Measurements from ENCODE around the gene TUBGCP5.

TUBGCP5 gene

DNA sequence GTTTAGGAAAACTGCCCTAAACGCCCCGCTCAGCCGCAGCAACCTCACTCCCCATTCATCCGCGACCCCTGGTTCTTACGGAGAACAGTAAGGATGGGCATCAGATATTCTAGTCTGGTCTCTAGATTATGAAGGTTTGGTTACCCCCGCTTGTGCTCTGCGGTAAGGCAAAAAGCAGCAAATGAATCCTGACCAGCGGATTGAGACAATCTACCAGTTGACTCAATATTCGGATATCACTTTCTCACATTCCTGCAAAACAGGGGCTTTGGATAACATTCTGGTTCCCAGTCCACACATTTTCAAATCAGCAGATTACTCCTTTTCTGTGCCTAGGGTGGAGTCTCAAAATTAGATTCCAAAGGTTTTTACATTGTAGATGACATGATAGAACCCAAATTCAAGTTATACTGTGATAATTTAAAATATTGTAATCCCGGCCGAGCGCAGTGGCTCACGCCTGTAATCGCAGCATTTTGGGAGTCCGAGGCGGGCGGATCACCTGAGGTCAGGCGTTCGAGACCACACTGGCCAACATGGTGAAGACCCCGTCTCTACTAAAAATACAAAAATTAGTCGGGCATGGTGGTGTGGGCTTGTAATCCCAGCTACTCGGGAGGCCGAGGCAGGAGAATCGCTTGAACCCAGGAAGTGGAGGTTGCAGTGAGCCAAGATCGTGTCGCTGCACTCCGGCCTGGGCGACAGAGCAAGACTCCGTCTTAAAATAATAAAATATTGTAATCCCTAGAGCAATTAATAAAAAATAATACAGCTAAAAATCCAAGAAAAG is 58.1 kb downstream of the TUBGCP5 start:
- H3K27me3 ChIP-seq (ENCODE audit: control insufficient read depth, insufficient read depth, low read length) = no peaks in the 10 kb centered on the region
- H3K36me3 ChIP-seq (ENCODE audit: control insufficient read depth, insufficient read depth, low read length) = no peaks in the 10 kb centered on the region
- no peak overlapping the region for H3K9ac ChIP-seq (ENCODE audit: low read length)
- H3K27ac ChIP-seq (ENCODE audit: low read depth, low read length) = no peak overlapping the region
- no peaks in the 10 kb centered on the region for H3K4me1 ChIP-seq (ENCODE audit: control insufficient read depth, insufficient read depth, low read length)
- peak overlapping the region; percentile 84 for H3K4me3 ChIP-seq (ENCODE audit: low read length)

- Histone ChIP-seq H3K36me3 (ENCODE audit: control insufficient read depth, insufficient read depth, low read length) (no peaks in the 10 kb centered on the region), H3K4me1 (ENCODE audit: control insufficient read depth, insufficient read depth, low read length) (no peaks in the 10 kb centered on the region), H3K27me3 (ENCODE audit: control insufficient read depth, insufficient read depth, low read length) (no peaks in the 10 kb centered on the region), H3K9ac (ENCODE audit: low read length) (peak within 1 kb of the TSS; percentile 47), H3K4me3 (ENCODE audit: low read length) (peak within 1 kb of the TSS; percentile 84), H3K27ac (ENCODE audit: low read depth, low read length) (peak within 1 kb of the TSS; percentile 44)
Measured at GRCh38 chr15:22980189-22981050, 58.9 kb downstream of the TUBGCP5 start, which contains the start of gene CYFIP1. Gene CYFIP1 (minus strand): TSS chr15:22980368. CDS start chr15:22947285, 33,083 bp downstream.

DNA sequence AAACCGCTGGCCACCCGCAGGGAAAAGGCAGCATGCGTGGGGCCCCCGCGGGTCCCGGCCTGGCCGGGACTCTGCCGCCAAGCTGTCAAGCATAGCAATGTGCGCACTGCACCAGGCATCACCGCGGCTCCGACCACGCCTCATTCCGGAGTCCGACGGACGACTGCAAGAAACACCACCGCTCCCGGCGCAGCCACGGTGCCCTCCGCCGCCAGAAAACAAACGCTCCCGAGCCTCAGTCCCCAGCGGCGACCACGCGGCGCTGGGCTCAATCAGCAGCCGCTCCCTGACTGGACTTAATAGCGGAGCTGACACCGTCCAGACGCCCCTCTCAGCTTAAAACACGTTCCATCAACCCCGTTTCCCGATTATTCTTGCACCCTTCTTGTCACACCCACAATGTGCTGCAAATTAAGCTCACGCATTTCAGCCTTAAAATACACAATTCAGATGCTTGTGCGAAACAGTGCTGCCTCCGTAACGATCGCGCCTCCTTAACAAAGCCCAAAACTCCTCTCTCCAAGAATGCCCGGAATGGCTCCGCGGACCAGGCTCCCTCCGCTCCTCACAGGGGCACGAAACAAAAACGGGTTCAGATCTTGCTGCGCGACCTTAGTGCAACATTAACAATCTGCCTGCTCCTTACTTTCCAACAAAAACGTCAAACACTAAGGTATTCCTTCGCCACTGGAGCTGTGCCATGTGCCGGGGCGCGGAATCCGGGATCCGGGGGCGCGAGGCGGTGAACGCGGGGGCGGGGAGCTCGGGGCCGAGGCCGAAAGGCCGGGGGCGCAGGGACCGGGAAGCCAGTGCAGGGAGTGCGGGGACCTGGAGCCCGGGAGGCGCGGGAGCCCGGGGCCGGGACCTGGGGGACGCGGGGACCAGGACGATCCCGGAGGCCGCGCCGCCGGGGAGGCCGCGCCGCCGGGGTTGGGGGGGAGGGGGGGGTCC is 59.9 kb downstream of the TUBGCP5 start:
- H3K27ac ChIP-seq (ENCODE audit: low read depth, low read length) = peak overlapping the region; percentile 19
- peak overlapping the region; percentile 13 for H3K9ac ChIP-seq (ENCODE audit: low read length)
- H3K4me3 ChIP-seq (ENCODE audit: low read length) = peak overlapping the region; percentile 80
- no peaks in the 10 kb centered on the region for H3K27me3 ChIP-seq (ENCODE audit: control insufficient read depth, insufficient read depth, low read length)
- no peaks in the 10 kb centered on the region for H3K36me3 ChIP-seq (ENCODE audit: control insufficient read depth, insufficient read depth, low read length)
- no peaks in the 10 kb centered on the region for H3K4me1 ChIP-seq (ENCODE audit: control insufficient read depth, insufficient read depth, low read length)

DNA sequence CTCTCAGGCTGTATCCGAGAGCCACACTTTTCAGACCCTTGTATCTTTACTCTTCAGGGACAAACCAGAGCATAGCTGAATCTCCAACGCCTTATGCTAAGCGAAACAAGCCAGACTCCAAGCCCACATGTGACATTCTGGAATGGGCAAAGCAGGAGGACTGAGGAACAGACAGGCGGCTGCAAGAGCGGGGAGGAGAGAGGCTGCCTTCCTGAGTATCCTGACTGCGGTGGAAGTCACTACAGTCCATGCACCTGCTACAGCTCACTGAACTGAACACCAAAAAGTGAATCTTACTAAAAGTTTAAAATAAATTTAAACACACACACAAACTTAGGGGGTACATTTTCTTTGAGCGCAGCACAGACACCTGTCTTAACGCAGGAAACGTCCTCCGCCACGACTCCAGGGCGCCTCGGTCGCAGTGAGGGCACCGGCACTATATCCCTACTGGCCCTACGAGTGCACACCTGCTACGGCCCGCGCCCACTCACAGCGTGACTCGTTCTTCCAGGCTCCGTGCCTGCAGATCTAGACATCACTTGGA is 60.6 kb downstream of the TUBGCP5 start:
- H3K9ac ChIP-seq (ENCODE audit: low read length) = no peak overlapping the region
- H3K4me1 ChIP-seq (ENCODE audit: control insufficient read depth, insufficient read depth, low read length) = no peaks in the 10 kb centered on the region
- H3K27me3 ChIP-seq (ENCODE audit: control insufficient read depth, insufficient read depth, low read length) = no peaks in the 10 kb centered on the region
- no peaks in the 10 kb centered on the region for H3K36me3 ChIP-seq (ENCODE audit: control insufficient read depth, insufficient read depth, low read length)
- no peak overlapping the region for H3K27ac ChIP-seq (ENCODE audit: low read depth, low read length)
- peak overlapping the region; percentile 80 for H3K4me3 ChIP-seq (ENCODE audit: low read length)

DNA sequence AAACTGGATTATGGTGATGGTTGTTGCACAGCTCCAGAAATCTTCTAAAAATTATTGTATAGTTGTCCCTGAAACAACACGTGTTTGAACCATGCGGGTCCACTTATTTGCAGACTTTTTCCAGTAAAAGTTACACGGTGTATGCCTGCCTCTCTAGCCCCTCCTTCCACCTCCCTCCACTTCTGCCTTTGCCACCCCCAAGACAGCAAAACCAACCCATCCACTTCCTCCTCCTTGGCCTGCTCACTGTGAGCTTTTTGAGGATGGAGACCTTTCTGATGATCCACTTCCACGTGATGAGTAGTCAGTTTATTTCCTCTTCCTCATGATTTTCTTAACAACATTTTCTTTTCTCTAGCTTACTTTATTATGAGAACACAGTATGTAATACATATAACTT is 64.6 kb downstream of the TUBGCP5 start:
- Histone ChIP-seq H3K4me1 (ENCODE audit: control insufficient read depth, insufficient read depth, low read length) (no peaks in the 10 kb centered on the region), H3K27ac (ENCODE audit: low read depth, low read length) (no peak overlapping the region), H3K4me3 (ENCODE audit: low read length) (no peak overlapping the region), H3K27me3 (ENCODE audit: control insufficient read depth, insufficient read depth, low read length) (no peaks in the 10 kb centered on the region), H3K9ac (ENCODE audit: low read length) (no peak overlapping the region), H3K36me3 (ENCODE audit: control insufficient read depth, insufficient read depth, low read length) (no peaks in the 10 kb centered on the region)

DNA sequence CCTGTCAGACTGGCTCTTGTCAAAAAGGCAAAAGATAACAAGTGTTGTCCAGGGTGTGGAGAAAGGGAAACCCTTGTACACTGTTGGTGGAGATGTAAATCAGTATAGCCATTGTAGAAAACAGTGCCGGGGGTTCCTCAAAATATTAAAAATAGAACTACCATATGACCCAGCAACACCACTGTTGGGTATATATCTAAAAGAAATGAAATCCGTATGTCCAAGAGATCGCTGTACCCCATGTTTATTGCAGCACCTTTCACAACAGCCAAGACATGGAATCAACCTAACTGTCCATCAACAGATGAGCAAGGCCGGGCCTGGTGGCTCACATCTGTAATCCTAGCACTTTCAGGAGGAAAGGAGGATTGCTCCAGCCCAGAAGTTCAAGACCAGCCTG is 65.4 kb downstream of the TUBGCP5 start:
- H3K4me1 ChIP-seq (ENCODE audit: control insufficient read depth, insufficient read depth, low read length) = no peaks in the 10 kb centered on the region
- H3K27ac ChIP-seq (ENCODE audit: low read depth, low read length) = no peak overlapping the region
- H3K4me3 ChIP-seq (ENCODE audit: low read length) = no peak overlapping the region
- no peak overlapping the region for H3K9ac ChIP-seq (ENCODE audit: low read length)
- H3K27me3 ChIP-seq (ENCODE audit: control insufficient read depth, insufficient read depth, low read length) = no peaks in the 10 kb centered on the region
- no peaks in the 10 kb centered on the region for H3K36me3 ChIP-seq (ENCODE audit: control insufficient read depth, insufficient read depth, low read length)

DNA sequence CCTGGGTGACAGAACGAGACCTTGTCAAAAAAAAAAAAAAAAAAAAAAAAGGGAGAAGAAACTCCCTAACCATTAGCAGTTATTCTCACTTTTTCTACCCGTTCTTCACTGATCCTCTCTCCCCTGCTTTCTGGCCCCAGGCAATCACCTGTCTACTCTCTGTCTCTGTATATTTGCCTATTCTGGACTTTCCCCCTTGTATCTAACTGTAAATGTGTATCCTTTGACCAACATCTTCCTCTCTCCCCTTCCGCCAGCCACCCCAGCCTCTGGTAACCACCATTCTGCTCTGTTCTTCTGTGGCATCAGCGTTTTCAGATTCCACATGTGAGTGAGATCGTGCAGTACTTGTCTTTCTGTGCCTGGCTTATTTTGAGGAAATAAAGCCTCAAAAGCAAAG is 66.1 kb downstream of the TUBGCP5 start:
- Histone ChIP-seq H3K36me3 (ENCODE audit: control insufficient read depth, insufficient read depth, low read length) (no peaks in the 10 kb centered on the region), H3K9ac (ENCODE audit: low read length) (no peak overlapping the region), H3K4me3 (ENCODE audit: low read length) (no peak overlapping the region), H3K27me3 (ENCODE audit: control insufficient read depth, insufficient read depth, low read length) (no peaks in the 10 kb centered on the region), H3K27ac (ENCODE audit: low read depth, low read length) (no peak overlapping the region), H3K4me1 (ENCODE audit: control insufficient read depth, insufficient read depth, low read length) (no peaks in the 10 kb centered on the region)

DNA sequence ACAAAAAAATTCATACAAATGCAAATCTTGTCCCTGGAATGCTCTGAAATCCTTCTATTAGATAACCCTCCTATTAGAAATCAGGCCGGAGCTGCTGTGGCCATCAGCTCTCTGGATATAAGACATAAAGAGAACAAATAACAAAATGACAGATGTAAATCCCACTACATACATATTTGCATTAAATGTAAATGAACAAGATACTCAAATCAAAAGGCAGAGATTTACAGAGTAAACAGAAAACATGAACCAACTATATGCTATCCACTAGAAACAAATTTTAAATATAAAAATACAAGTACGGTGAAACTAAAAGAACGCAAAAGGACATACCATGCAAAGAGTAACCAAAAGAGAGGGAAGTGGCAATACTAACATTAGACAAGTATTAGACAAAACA is 69.9 kb downstream of the TUBGCP5 start:
- Histone ChIP-seq H3K9ac (ENCODE audit: low read length) (no peak overlapping the region), H3K27me3 (ENCODE audit: control insufficient read depth, insufficient read depth, low read length) (no peaks in the 10 kb centered on the region), H3K4me1 (ENCODE audit: control insufficient read depth, insufficient read depth, low read length) (peaks cover 2% of the 10 kb centered on the region), H3K4me3 (ENCODE audit: low read length) (no peak overlapping the region), H3K27ac (ENCODE audit: low read depth, low read length) (no peak overlapping the region), H3K36me3 (ENCODE audit: control insufficient read depth, insufficient read depth, low read length) (no peaks in the 10 kb centered on the region)

GRCh38 chr15:22968366-22968765 is 71.0 kb downstream of the TUBGCP5 start:
- Histone ChIP-seq H3K9ac (ENCODE audit: low read length) (no peak overlapping the region), H3K27ac (ENCODE audit: low read depth, low read length) (no peak overlapping the region), H3K27me3 (ENCODE audit: control insufficient read depth, insufficient read depth, low read length) (no peaks in the 10 kb centered on the region), H3K4me1 (ENCODE audit: control insufficient read depth, insufficient read depth, low read length) (peaks cover 5% of the 10 kb centered on the region), H3K36me3 (ENCODE audit: control insufficient read depth, insufficient read depth, low read length) (no peaks in the 10 kb centered on the region), H3K4me3 (ENCODE audit: low read length) (no peak overlapping the region)

DNA sequence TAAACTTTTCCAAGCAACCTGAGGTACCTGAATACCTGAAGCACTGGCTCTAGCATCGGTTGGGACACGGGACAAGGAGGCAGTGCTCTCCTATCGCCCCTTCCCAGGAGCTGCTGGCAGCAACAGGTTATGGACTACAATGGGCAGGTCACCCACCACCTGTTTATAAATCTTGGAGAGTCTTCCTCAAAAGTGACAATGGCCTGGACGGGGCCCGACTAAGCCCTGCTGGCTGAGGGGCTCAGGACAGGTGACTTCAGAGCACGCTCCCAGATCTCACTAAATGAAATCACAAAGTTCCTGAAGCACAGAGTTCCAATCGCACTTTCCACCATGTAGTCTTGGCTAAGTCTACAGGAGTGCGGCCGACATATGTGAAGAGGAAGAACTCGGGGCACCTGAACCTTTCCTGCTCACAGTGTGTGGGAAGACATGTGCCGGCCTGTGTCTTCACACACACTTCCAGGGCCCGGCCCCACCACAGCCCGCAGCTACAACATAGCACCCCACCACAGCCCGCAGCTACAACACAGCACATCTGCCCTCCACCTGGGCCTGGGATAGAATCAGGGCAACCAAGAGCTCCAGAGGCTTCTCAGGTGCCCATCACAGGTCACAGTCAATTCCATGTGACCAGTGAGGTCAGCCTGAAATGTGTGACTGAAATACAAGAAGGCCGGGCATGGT is 72.1 kb downstream of the TUBGCP5 start:
- Histone ChIP-seq H3K4me3 (ENCODE audit: low read length) (no peak overlapping the region), H3K27ac (ENCODE audit: low read depth, low read length) (no peak overlapping the region), H3K36me3 (ENCODE audit: control insufficient read depth, insufficient read depth, low read length) (no peaks in the 10 kb centered on the region), H3K9ac (ENCODE audit: low read length) (no peak overlapping the region), H3K4me1 (ENCODE audit: control insufficient read depth, insufficient read depth, low read length) (peaks cover 5% of the 10 kb centered on the region), H3K27me3 (ENCODE audit: control insufficient read depth, insufficient read depth, low read length) (no peaks in the 10 kb centered on the region)

DNA sequence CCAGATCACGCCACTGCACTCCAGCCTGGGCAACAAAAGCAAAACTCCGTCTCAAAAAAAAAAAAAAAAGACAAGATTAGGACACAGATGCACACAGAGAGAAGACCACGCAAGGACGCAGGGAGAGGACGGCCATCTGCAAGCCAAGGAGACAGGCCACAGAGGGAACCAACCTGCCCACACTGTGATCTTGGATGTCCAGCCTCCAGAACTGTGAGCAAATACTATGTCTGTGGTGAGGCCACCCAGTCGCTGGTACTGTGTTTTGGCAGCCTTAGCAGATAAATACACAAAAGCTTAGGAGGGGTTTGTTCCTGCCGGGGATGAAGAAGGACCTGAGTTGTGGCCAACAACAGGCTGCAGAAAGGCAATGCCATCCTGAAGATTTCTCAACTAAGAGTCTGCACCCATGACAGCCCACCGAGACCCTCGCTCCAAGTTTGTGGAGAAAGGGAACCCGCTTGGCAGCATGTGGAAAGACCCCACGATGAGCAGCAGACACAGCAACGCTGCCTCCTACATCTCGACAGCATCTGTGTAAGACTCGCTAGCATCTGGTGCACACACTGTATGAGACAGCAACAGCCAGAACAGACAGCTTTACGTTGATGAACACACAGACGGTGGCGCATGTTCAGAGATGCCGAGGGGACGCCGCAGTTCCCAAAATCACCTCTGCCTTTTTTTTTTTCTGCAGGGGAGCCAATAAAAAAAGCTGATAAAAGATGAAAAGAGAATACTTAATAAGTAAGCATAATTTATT is 72.9 kb downstream of the TUBGCP5 start:
- H3K36me3 ChIP-seq (ENCODE audit: control insufficient read depth, insufficient read depth, low read length) = no peaks in the 10 kb centered on the region
- H3K4me3 ChIP-seq (ENCODE audit: low read length) = no peak overlapping the region
- no peak overlapping the region for H3K27ac ChIP-seq (ENCODE audit: low read depth, low read length)
- H3K9ac ChIP-seq (ENCODE audit: low read length) = no peak overlapping the region
- no peaks in the 10 kb centered on the region for H3K27me3 ChIP-seq (ENCODE audit: control insufficient read depth, insufficient read depth, low read length)
- peaks cover 5% of the 10 kb centered on the region for H3K4me1 ChIP-seq (ENCODE audit: control insufficient read depth, insufficient read depth, low read length)
